Uterus (tissue), 4 donors: ENCODE measurements around the gene ENHO. TPM values are rescaled to one million over a fixed set of nuclear protein-coding genes. Genes with fewer than 3 reads are reported as not detected.
"Not testable (repeated sequence)": the region's sequence is repeated elsewhere in the genome, so short reads cannot be mapped to it uniquely, and the experiment has no call there.

ENCODE experiments used
- DNase-seq, 2 donors: peaks; one replicate each; pipeline ENCODE4 v3.0.0-alpha.2; 2019 to 2020
- H3K27ac ChIP-seq, 2 donors: fragments of 200-600 bp; sonication (generic); 1 replicate in 1 of 2; 2 replicates in 1 of 2; pipeline ENCODE4 v1.5.1; 2016 to 2018
- H3K27me3 ChIP-seq, 2 donors: fragments of 200-600 bp; sonication (generic); one replicate each; pipeline ENCODE4 v1.5.1; 2018 to 2019; ENCODE audit warnings: control low read depth in 1 of 2
- H3K36me3 ChIP-seq, 2 donors: fragments of 200-600 bp; sonication (generic); one replicate each; pipeline ENCODE4 v1.5.1; 2019; ENCODE audit warnings: control low read depth in 1 of 2
- H3K4me1 ChIP-seq, 2 donors: fragments of 200-600 bp; sonication (generic); one replicate each; pipeline ENCODE4 v1.5.1; 2018 to 2019; ENCODE audit warnings: control low read depth in 1 of 2
- H3K4me3 ChIP-seq, 2 donors: fragments of 200-600 bp; sonication (generic); 1 replicate in 1 of 2; 2 replicates in 1 of 2; pipeline ENCODE4 v1.5.1; 2018 to 2019; ENCODE audit warnings: mild to moderate bottlenecking in 1 of 2
- H3K9me3 ChIP-seq, 2 donors: fragments of 200-600 bp; sonication (generic); one replicate each; pipeline ENCODE4 v1.5.1; 2019; ENCODE audit warnings: control low read depth in 1 of 2
- CTCF ChIP-seq, 4 experiments: fragments of 200-600 bp in 2 of 4; fragments of 450-650 bp in 2 of 4; sonication (generic) in 2 of 4; IDR thresholded peaks; one replicate each; pipeline ENCODE4 v1.5.1; 2016 to 2019; ENCODE audit warnings: antibody characterized with exemption in 4 of 4, mild to moderate bottlenecking in 2 of 4, moderate library complexity in 1 of 4
- POLR2A ChIP-seq, 2 donors: fragments of 450-650 bp; IDR thresholded peaks; one replicate each; pipeline ENCODE4 v1.6.1; 2016; ENCODE audit warnings: antibody characterized with exemption in 2 of 2, mild to moderate bottlenecking in 1 of 2, moderate library complexity in 1 of 2
- intact Hi-C: fragments of 100-400 bp; cut with DNase I; formaldehyde crosslinking; loops from one replicate; pipeline ENCODE4 v1.15.1; 2023; ENCODE audit warnings: low total_unique reads
- total RNA-seq, 4 donors: library from RNA; depleted of rRNA in 3 of 4; stranded (reverse); fragments of >200 nt in 3 of 4; gene quantifications; one replicate each; pipeline versions ENCODE4 v1.1.0 to v1.2.4, GENCODE V29; 2014 to 2023
- donor health status: DM: yes; HTN: yes; CAD: no.

Gene ENHO
- total RNA-seq, 4 donors from 2014 or later = 2.2 TPM; not detected in 3

- DNase-seq = no peak
- intact Hi-C loops = no loop called here
- Histone ChIP-seq H3K27ac (no peak overlapping the region), H3K9me3 (no peaks in the 10 kb centered on the region), H3K36me3 (no peaks in the 10 kb centered on the region), H3K4me3 (no peak overlapping the region), H3K4me1 (no peaks in the 10 kb centered on the region), H3K27me3 (no peaks in the 10 kb centered on the region)
- no peak for TF ChIP-seq POLR2A (IDR thresholded peaks at IDR 0.05)
- TF ChIP-seq CTCF (IDR thresholded peaks at IDR 0.05) = no peak
These were observed 22.7 kb upstream of the ENHO start for GRCh38 chr9:34545497-34545896.

GRCh38 chr9:34544035-34544434 is 21.2 kb upstream of the ENHO start:
- H3K36me3 ChIP-seq = no peaks in the 10 kb centered on the region
- H3K4me1 ChIP-seq = no peaks in the 10 kb centered on the region
- no peak for TF ChIP-seq CTCF (IDR thresholded peaks at IDR 0.05)
- TF ChIP-seq POLR2A (IDR thresholded peaks at IDR 0.05) = no peak
- H3K9me3 ChIP-seq = no peaks in the 10 kb centered on the region
- no peak for DNase-seq
- no peak overlapping the region for H3K4me3 ChIP-seq
- intact Hi-C loops = no loop called here
- H3K27ac ChIP-seq = no peak overlapping the region
- H3K27me3 ChIP-seq = no peaks in the 10 kb centered on the region

- H3K4me3 ChIP-seq = no peak overlapping the region
- no peak overlapping the region for H3K27ac ChIP-seq
- no peak for DNase-seq
- H3K9me3 ChIP-seq = no peaks in the 10 kb centered on the region
- intact Hi-C loops = no loop called here
- no peaks in the 10 kb centered on the region for H3K27me3 ChIP-seq
- H3K36me3 ChIP-seq = no peaks in the 10 kb centered on the region
- TF ChIP-seq POLR2A (IDR thresholded peaks at IDR 0.05) (no peak), CTCF (IDR thresholded peaks at IDR 0.05) (no peak)
- H3K4me1 ChIP-seq = no peaks in the 10 kb centered on the region
These were observed 18.8 kb upstream of the ENHO start for GRCh38 chr9:34541540-34541939.

- no peak for DNase-seq
- no peaks in the 10 kb centered on the region for H3K4me1 ChIP-seq
- H3K9me3 ChIP-seq = no peaks in the 10 kb centered on the region
- H3K4me3 ChIP-seq = no peak overlapping the region
- H3K27ac ChIP-seq = no peak overlapping the region
- intact Hi-C loops = no loop called here
- H3K36me3 ChIP-seq = no peaks in the 10 kb centered on the region
- H3K27me3 ChIP-seq = no peaks in the 10 kb centered on the region
- TF ChIP-seq POLR2A (IDR thresholded peaks at IDR 0.05) = no peak
- TF ChIP-seq CTCF (IDR thresholded peaks at IDR 0.05) = no peak
These were observed 18.0 kb upstream of the ENHO start for GRCh38 chr9:34540827-34541226.

GRCh38 chr9:34536685-34537084 is 13.9 kb upstream of the ENHO start:
- Histone ChIP-seq H3K27me3 (no peaks in the 10 kb centered on the region), H3K4me1 (no peaks in the 10 kb centered on the region), H3K36me3 (no peaks in the 10 kb centered on the region), H3K9me3 (no peaks in the 10 kb centered on the region), H3K4me3 (no peak overlapping the region), H3K27ac (no peak overlapping the region)
- DNase-seq = no peak
- TF ChIP-seq POLR2A (IDR thresholded peaks at IDR 0.05) (no peak), CTCF (IDR thresholded peaks at IDR 0.05) (no peak)
- intact Hi-C loops = no loop called here

GRCh38 chr9:34532041-34532440 is 9.3 kb upstream of the ENHO start:
- H3K27ac ChIP-seq, H3K9me3 ChIP-seq, DNase-seq, H3K27me3 ChIP-seq, H3K4me1 ChIP-seq, H3K36me3 ChIP-seq, intact Hi-C loops, H3K4me3 ChIP-seq: not testable (repeated sequence)
